Subcutaneous abdominal adipose tissue (tissue), 5 donors: ENCODE data around the gene MFSD11.
"Not testable (repeated sequence)": the region's sequence is repeated elsewhere in the genome, so short reads cannot be mapped to it uniquely, and the experiment has no call there.

Experiments
- H3K27ac ChIP-seq: one replicate; pipeline ENCODE4 v1.7.0; 2013; ENCODE audit warnings: low read depth, mild to moderate bottlenecking, inconsistent platforms, low read length, moderate library complexity
- H3K27me3 ChIP-seq, 5 donors: one replicate each; pipeline ENCODE4 v1.7.0; 2013; ENCODE audit warnings: low read length in 5 of 5, inconsistent platforms in 1 of 5; ENCODE audit not compliant: control insufficient read depth in 5 of 5, insufficient read depth in 4 of 5
- H3K36me3 ChIP-seq, 5 donors: one replicate each; pipeline ENCODE4 v1.7.0; 2013; ENCODE audit warnings: low read length in 5 of 5; ENCODE audit not compliant: control insufficient read depth in 5 of 5, insufficient read depth in 5 of 5
- H3K4me1 ChIP-seq, 5 donors: one replicate each; pipeline ENCODE4 v1.7.0; 2013; ENCODE audit warnings: low read length in 5 of 5, mild to moderate bottlenecking in 3 of 5, moderate library complexity in 1 of 5; ENCODE audit not compliant: control insufficient read depth in 5 of 5, insufficient read depth in 5 of 5
- H3K4me3 ChIP-seq, 5 donors: one replicate each; pipeline ENCODE4 v1.7.0; 2013; ENCODE audit warnings: low read length in 5 of 5, low read depth in 1 of 5
- H3K9ac ChIP-seq, 5 donors: one replicate each; pipeline ENCODE4 v1.7.0; 2013; ENCODE audit warnings: low read length in 5 of 5, mild to moderate bottlenecking in 4 of 5, moderate library complexity in 3 of 5
- H3K9me3 ChIP-seq, 5 donors: one replicate each; pipeline ENCODE4 v1.7.0; 2013; ENCODE audit warnings: low read length in 5 of 5; ENCODE audit not compliant: control insufficient read depth in 5 of 5
- donor health status: healthy.
- donor health status: healthy.
- donor health status: healthy.
- donor health status: healthy.
- donor health status: healthy.

MFSD11 gene

DNA sequence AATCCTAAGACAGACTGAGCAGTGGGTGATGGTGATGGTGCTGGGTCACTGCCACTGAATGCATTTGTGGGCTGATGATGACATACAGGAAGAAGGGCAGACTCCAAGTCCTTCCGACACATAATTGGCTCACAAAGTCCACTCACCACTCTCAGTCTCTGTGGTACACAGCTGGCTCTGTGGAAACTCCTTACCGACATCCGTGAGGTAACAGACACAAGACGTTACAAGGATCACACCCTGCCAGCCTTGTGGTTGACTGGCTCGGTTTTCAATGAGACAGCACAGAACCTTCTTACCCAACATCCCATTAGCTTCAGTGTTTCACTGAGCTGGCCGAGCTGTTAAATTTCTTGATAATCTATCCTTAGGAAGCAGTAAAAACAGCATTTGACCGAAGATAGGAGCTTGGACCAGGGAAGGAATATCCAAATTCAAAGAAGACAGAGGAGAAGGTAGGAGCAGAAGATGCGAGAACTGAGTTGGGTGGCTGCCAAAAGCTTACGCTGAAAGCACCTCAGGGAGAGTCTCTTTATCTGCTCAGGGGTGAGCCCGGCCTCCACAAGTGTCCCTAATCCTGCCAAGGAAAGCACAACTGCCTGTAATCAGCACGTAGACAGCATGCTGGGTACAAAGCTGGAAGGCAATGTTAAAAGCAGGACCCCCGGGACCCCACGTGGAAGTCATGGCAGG lies 21.6 kb upstream of the MFSD11 start:
- H3K4me3 ChIP-seq: no peak overlapping the region
- no peaks in the 10 kb centered on the region for H3K27me3 ChIP-seq
- H3K36me3 ChIP-seq: peaks cover 8 to 78% (median 72%) of the 10 kb centered on the region in 5 donors
- peaks cover 3 to 33% (median 28%) of the 10 kb centered on the region in 5 donors for H3K4me1 ChIP-seq
- H3K9me3 ChIP-seq: no peaks in the 10 kb centered on the region
- H3K9ac ChIP-seq: peak overlapping the region in 4 of 5 donors; percentile 11 to 75 (median 44)
- peak overlapping the region; percentile 96 for H3K27ac ChIP-seq

DNA sequence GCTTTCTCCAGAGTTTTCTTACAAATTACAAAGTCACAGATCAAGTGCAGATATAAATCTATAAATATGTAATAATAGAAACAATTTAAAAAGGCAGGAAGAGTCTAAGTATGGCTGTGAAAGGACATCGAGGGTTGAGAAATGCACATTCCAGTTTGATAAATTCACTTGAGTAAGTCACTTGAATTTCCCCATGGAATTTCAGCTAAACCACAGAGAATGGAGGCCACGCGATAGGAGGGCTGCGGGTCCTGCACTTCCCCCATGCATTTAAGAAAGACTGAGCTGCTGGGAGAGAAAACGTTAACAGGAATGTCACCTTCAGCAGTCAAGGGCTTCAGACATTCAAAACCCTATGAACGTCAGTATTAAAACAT lies 21.1 kb upstream of the MFSD11 start:
- peaks cover 8 to 83% (median 77%) of the 10 kb centered on the region in 5 donors for H3K36me3 ChIP-seq
- no peaks in the 10 kb centered on the region for H3K27me3 ChIP-seq
- no peaks in the 10 kb centered on the region for H3K9me3 ChIP-seq
- H3K4me1 ChIP-seq: peaks cover 0 to 27% (median 24%) of the 10 kb centered on the region in 5 donors
- H3K9ac ChIP-seq: peak overlapping the region in 3 of 5 donors; percentile 21 to 75 (median 66)
- peak overlapping the region; percentile 96 for H3K27ac ChIP-seq
- H3K4me3 ChIP-seq: no peak overlapping the region

DNA sequence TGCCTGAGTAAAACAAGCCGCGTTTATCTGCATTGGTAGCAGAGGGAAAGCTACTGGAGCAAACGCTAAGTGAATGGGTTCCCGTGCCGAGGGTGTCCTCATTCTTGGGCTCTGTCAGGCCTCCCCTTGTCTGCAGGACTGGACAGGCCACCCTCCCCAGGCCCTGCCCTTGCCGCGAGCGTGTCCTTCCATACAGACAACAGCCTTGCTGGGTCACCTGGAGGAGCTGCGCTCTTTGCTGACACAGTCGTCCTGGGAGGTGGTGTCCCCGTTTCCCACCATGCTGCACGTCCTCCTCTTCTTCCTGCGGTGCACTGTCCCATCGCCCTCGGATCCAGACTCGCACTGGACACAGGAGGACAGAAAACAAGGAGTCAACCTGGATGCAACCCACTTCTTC lies 19.4 kb upstream of the MFSD11 start:
- H3K9ac ChIP-seq: no peak overlapping the region
- no peak overlapping the region for H3K27ac ChIP-seq
- peaks cover 0 to 26% (median 24%) of the 10 kb centered on the region in 5 donors for H3K4me1 ChIP-seq
- no peaks in the 10 kb centered on the region for H3K27me3 ChIP-seq
- H3K36me3 ChIP-seq: peaks cover 8 to 92% (median 80%) of the 10 kb centered on the region in 5 donors
- H3K4me3 ChIP-seq: no peak overlapping the region
- no peaks in the 10 kb centered on the region for H3K9me3 ChIP-seq

DNA sequence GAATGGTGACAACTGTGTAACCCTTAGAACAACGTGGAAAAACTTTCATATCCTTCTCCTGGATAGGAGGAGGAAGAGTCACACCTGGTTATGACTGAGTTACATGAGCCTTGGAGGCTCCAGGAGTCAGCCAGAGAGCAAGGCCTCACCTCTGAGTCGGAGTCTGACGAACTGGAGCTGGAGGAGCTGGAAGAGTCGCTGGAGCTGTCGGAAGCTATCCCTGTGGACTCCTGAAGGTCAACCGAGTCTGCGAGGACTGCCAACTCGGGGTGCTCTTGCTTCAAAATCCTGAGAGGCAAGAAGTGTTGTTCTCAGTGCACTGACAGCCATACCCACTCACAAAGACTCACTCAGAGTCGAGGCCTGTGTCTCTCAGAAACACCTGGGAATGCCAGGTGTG lies 17.7 kb upstream of the MFSD11 start:
- Histone ChIP-seq H3K27me3 (no peaks in the 10 kb centered on the region), H3K27ac (no peak overlapping the region), H3K9me3 (no peaks in the 10 kb centered on the region), H3K36me3 (peaks cover 8 to 93% (median 77%) of the 10 kb centered on the region in 5 donors), H3K4me1 (peaks cover under 1 to 36% (median 32%) of the 10 kb centered on the region in 5 donors), H3K4me3 (no peak overlapping the region), H3K9ac (no peak overlapping the region)

DNA sequence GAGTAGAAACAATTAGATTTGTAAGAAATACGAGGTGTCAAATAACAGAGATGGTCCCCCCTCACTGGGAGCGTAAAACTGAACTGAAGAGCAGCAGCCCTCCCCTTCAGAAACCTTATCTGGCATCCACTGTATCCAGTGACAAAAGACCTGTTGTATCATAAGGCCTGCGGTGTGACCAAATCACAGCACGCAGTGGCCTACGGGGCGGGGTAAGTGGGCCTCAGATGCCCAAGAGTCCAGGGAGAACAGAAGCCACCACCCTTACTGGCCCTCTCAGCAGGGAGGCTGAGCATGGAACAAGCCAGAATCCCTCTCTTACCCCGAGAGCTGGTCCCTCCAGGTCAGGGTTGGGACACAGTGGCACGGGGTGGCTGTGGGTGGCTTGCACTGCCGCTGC lies 17.0 kb upstream of the MFSD11 start:
- H3K4me3 ChIP-seq: no peak overlapping the region
- no peaks in the 10 kb centered on the region for H3K9me3 ChIP-seq
- H3K27me3 ChIP-seq: no peaks in the 10 kb centered on the region
- no peak overlapping the region for H3K27ac ChIP-seq
- peaks cover 4 to 34% (median 30%) of the 10 kb centered on the region in 5 donors for H3K4me1 ChIP-seq
- H3K9ac ChIP-seq: no peak overlapping the region
- peaks cover 8 to 86% (median 70%) of the 10 kb centered on the region in 5 donors for H3K36me3 ChIP-seq

DNA sequence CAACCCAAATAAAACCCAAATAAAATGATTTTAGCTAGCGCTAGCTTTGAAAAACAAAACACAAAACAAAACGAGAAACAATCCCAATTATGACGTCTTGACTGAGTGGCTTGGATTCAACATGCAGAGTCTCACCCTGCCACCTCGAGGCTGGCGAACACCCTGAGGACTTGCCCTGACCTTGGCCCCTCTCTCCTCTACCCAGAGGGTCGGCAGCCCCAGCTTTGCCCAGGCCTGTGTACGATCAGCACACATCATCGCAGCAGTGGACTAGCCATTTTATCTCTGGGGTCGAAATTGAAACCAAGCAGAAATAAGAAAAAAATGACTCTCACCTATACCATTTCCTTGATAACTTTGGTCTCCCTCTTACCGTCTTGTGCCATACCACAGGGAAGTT lies 16.5 kb upstream of the MFSD11 start:
- peaks cover 8 to 81% (median 65%) of the 10 kb centered on the region in 5 donors for H3K36me3 ChIP-seq
- H3K27me3 ChIP-seq: no peaks in the 10 kb centered on the region
- no peak overlapping the region for H3K9ac ChIP-seq
- H3K9me3 ChIP-seq: no peaks in the 10 kb centered on the region
- peaks cover 4 to 30% (median 28%) of the 10 kb centered on the region in 5 donors for H3K4me1 ChIP-seq
- no peak overlapping the region for H3K4me3 ChIP-seq
- H3K27ac ChIP-seq: no peak overlapping the region

DNA sequence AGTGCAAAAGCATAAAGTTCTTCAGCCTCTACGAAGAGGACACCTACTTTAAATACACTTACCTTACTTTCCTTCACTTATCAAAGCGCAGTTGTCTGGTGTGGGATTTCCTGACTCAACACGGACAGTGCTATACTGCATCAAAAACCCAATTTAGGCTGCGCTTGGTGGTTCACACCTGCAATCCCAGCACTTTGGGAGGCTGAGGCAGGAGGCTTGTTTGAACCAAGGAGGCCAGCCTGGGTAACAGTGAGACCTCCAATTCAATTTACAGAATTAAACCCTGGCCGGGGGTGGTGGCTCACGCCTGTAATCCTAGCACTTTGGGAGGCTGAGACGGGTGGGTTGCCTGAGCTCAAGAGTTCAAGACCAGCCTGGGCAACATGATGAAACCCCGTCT lies 15.6 kb upstream of the MFSD11 start:
- H3K4me3 ChIP-seq: no peak overlapping the region
- peaks cover 4 to 25% (median 23%) of the 10 kb centered on the region in 5 donors for H3K4me1 ChIP-seq
- H3K9ac ChIP-seq: no peak overlapping the region
- H3K36me3 ChIP-seq: peaks cover 8 to 73% (median 59%) of the 10 kb centered on the region in 5 donors
- no peaks in the 10 kb centered on the region for H3K27me3 ChIP-seq
- no peak overlapping the region for H3K27ac ChIP-seq
- H3K9me3 ChIP-seq: no peaks in the 10 kb centered on the region

DNA sequence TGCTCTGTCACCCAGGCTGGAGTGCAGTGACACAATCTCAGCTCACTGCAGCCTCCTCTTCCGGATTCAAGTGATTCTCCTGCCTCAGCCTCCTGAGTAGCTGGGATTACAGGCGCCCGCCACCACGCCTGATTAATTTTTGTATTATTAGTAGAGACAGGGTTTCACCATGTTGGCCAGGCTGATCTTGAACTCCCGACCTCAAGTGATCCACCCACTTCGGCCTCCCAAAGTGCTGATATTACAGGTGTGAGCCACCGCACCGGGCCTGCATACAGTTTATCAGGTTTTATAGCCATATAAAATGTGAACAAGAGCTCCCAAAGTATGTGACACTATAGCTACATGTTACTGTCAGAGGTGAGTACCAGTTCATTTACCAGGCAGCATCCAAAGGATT lies 14.9 kb upstream of the MFSD11 start:
- H3K27ac ChIP-seq, H3K9ac ChIP-seq, H3K9me3 ChIP-seq, H3K27me3 ChIP-seq, H3K4me3 ChIP-seq: not testable (repeated sequence)
- Histone ChIP-seq H3K4me1 (peaks cover 9 to 30% (median 29%) of the 10 kb centered on the region in 5 donors), H3K36me3 (peaks cover 8 to 66% (median 55%) of the 10 kb centered on the region in 5 donors)

DNA sequence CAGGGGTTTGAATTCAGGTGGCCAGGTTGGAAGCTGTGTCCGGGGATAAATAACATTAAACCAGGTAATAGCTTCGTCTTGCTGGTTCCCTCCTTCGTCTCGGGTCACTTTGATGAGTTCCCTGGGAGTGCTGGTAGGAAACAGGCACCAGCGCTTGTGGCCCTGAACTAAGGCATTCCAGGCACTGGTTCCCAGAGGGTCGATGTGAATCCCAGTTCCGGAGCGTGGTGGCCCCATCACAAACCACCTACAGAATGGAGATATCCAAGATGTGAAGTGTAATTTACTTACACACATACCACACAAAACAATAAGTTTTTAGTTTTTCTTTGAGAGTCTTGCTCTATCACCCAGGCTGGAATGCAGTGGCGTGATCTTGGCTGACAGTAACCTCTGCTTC lies 14.1 kb upstream of the MFSD11 start:
- no peaks in the 10 kb centered on the region for H3K9me3 ChIP-seq
- H3K4me3 ChIP-seq: no peak overlapping the region
- peaks cover 7 to 58% (median 46%) of the 10 kb centered on the region in 5 donors for H3K36me3 ChIP-seq
- no peaks in the 10 kb centered on the region for H3K27me3 ChIP-seq
- no peak overlapping the region for H3K9ac ChIP-seq
- H3K4me1 ChIP-seq: peaks cover 9 to 36% (median 32%) of the 10 kb centered on the region in 5 donors
- H3K27ac ChIP-seq: no peak overlapping the region

DNA sequence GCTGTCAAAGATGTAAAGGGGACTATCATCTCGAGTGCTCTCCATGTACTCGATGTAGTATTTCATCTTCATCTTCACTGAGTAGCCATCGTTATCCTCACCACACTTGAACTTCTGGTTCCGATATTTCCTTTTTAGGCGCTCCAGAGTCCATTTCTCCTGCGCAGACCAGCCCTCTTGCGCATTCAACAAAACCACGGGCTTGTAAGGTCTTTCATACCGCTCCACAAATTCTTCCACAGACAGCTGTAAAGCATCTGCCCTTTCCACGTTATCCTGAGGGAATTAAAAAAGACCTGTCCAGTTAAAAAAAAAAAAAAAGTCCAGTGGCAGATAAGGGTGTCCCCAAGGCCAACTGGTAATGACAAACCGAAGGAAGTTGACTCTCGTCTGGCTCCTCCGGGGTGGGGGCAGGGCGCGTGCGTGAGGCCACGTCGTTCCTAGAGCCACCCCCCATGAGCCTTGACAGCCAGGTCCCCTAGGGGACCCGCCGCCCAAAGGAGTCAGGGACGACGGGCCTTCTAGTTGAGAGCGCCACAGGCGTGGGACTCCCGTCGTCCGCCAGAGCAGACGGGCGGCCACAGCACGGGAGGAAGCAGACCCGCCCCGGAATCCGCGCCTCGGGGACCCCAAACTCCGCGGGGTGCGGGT lies 12.2 kb upstream of the MFSD11 start:
- H3K4me1 ChIP-seq: peaks cover 9 to 41% (median 33%) of the 10 kb centered on the region in 5 donors
- no peaks in the 10 kb centered on the region for H3K9me3 ChIP-seq
- H3K27me3 ChIP-seq: no peaks in the 10 kb centered on the region
- peak overlapping the region; percentile 79 to 95 (median 85) for H3K4me3 ChIP-seq
- peak overlapping the region; percentile 99 for H3K27ac ChIP-seq
- peaks cover 0 to 45% (median 27%) of the 10 kb centered on the region in 5 donors for H3K36me3 ChIP-seq
- H3K9ac ChIP-seq: peak overlapping the region; percentile 68 to 98 (median 96)
